SK-N-SH (cell line): ENCODE results near the gene YKT6. TPM values are rescaled to one million over a fixed set of nuclear protein-coding genes. Genes with fewer than 3 reads are reported as not detected.

Experiments used
- CTCF ChIA-PET: fragments of 300-600, 350-600 bp; formaldehyde crosslinking; extraction: SDS; loops from one replicate; lab custom pipeline; 2021; lab: Yijun Ruan, JAX
- POLR2A ChIA-PET: fragments of 350-600 bp; sonication (Branson Sonifier 250); formaldehyde crosslinking; extraction: SDS; loops from one replicate; lab custom pipeline; 2020; ENCODE audit warnings: antibody characterized with exemption, inconsistent platforms; lab: Yijun Ruan, JAX
- DNase-seq: peaks from one replicate; pipeline ENCODE4 v3.0.0; 2012
- H2AFZ ChIP-seq: fragments of 200-600 bp; sonication (generic); 2 replicates; pipeline ENCODE4 v1.8.1; 2016; ENCODE audit warnings: antibody characterized with exemption, mild to moderate bottlenecking, low read depth
- H3F3A ChIP-seq: fragments of 200-600 bp; sonication (generic); replicated peaks from 2 replicates; pipeline ENCODE3; 2016; ENCODE audit warnings: antibody characterized with exemption, mild to moderate bottlenecking; ENCODE audit not compliant: insufficient read depth
- H3K27ac ChIP-seq, 2 experiments: fragments of 200-500 bp in 1 of 2; fragments of 200-600 bp in 1 of 2; sonication (Bioruptor generic) in 1 of 2; sonication (generic), shearing (Covaris generic) in 1 of 2; 2 replicates each; pipeline versions ENCODE4 v1.5.1 to v1.6.1; 2014 to 2016; ENCODE audit warnings: low read depth in 2 of 2, inconsistent platforms in 1 of 2, low read length in 1 of 2, mild to moderate bottlenecking in 1 of 2, mixed read lengths in 1 of 2
- H3K27me3 ChIP-seq: fragments of 200-600 bp; sonication (generic), shearing (Covaris generic); 2 replicates; pipeline ENCODE4 v1.6.1; 2016; ENCODE audit warnings: mixed run types; ENCODE audit not compliant: insufficient read depth
- H3K36me3 ChIP-seq, 2 experiments: fragments of 200-500 bp in 1 of 2; fragments of 200-600 bp in 1 of 2; sonication (Bioruptor generic) in 1 of 2; sonication (generic) in 1 of 2; replicated peaks in 1 of 2; 2 replicates each; pipeline versions ENCODE3 to v1.5.1; 2014 to 2016; ENCODE audit warnings: low read length in 1 of 2, mild to moderate bottlenecking in 1 of 2; ENCODE audit not compliant: insufficient read depth in 2 of 2, control insufficient read depth in 1 of 2
- H3K4me1 ChIP-seq, 2 experiments: fragments of 200-500 bp in 1 of 2; fragments of 200-600 bp in 1 of 2; sonication (Bioruptor generic) in 1 of 2; sonication (generic), shearing (Covaris generic) in 1 of 2; 2 replicates each; pipeline versions ENCODE4 v1.5.1 to v1.6.1; 2014 to 2016; ENCODE audit warnings: low read depth in 1 of 2, low read length in 1 of 2, mixed run types in 1 of 2; ENCODE audit not compliant: insufficient read depth in 2 of 2, control insufficient read depth in 1 of 2
- H3K4me2 ChIP-seq: fragments of 200-600 bp; sonication (generic), shearing (Covaris generic); 2 replicates; pipeline ENCODE4 v1.6.1; 2017; ENCODE audit warnings: mixed run types
- H3K4me3 ChIP-seq, 2 experiments: fragments of 200-500 bp in 1 of 2; fragments of 200-600 bp in 1 of 2; sonication (Bioruptor generic) in 1 of 2; sonication (generic), shearing (Covaris generic) in 1 of 2; 2 replicates each; pipeline versions ENCODE4 v1.5.1 to v1.8.1; 2014 to 2016; ENCODE audit warnings: low read depth in 2 of 2, inconsistent platforms in 1 of 2, low read length in 1 of 2, mild to moderate bottlenecking in 1 of 2, mixed read lengths in 1 of 2, moderate library complexity in 1 of 2
- H3K79me2 ChIP-seq: fragments of 200-600 bp; sonication (generic); 2 replicates; pipeline ENCODE4 v1.8.1; 2017; ENCODE audit warnings: mild to moderate bottlenecking; ENCODE audit not compliant: insufficient read depth
- H3K9ac ChIP-seq: fragments of 200-600 bp; sonication (generic); 2 replicates; pipeline ENCODE4 v1.6.1; 2017; ENCODE audit warnings: mixed run types
- H3K9me2 ChIP-seq: fragments of 200-600 bp; sonication (generic); 2 replicates; pipeline ENCODE4 v1.6.1; 2017; ENCODE audit warnings: mixed run types
- H3K9me3 ChIP-seq: fragments of 200-600 bp; sonication (generic); 2 replicates; pipeline ENCODE4 v1.6.1; 2017; ENCODE audit warnings: mixed run types, mild to moderate bottlenecking, moderate library complexity
- H4K20me1 ChIP-seq: fragments of 200-600 bp; sonication (generic); 2 replicates; pipeline ENCODE4 v1.6.1; 2017; ENCODE audit warnings: mild to moderate bottlenecking, mixed run types; ENCODE audit not compliant: insufficient read depth
- CHD2 ChIP-seq: fragments of 150-350 bp; IDR thresholded peaks from 2 replicates; pipeline ENCODE4 v1.6.1; 2018; ENCODE audit warnings: low read length; ENCODE audit not compliant: partially characterized antibody
- EP300 ChIP-seq, 2 experiments: IDR thresholded peaks; 2 replicates each; pipeline versions ENCODE4 v1.4.0 to v1.6.1; 2012; ENCODE audit warnings: borderline replicate concordance in 1 of 2, low read depth in 1 of 2, low read length in 1 of 2
- FOXJ3 ChIP-seq: sonication (generic); formaldehyde crosslinking; IDR thresholded peaks from 2 replicates; pipeline ENCODE4 v1.5.1; 2020; ENCODE audit warnings: mild to moderate bottlenecking, missing genetic modification reagents
- NFIC ChIP-seq: IDR thresholded peaks from 2 replicates; pipeline ENCODE4 v1.4.0; 2012; ENCODE audit warnings: borderline replicate concordance
- NRF1 ChIP-seq: IDR thresholded peaks from 2 replicates; pipeline ENCODE4 v1.6.1; 2012; ENCODE audit warnings: low read depth, mild to moderate bottlenecking, low read length
- RFX5 ChIP-seq: IDR thresholded peaks from 2 replicates; pipeline ENCODE4 v1.6.1; 2012; ENCODE audit warnings: mild to moderate bottlenecking, improper control_type of control experiment, low read length
- RXRA ChIP-seq: IDR thresholded peaks from 2 replicates; pipeline ENCODE4 v1.4.0; 2012; ENCODE audit warnings: low read depth, mild to moderate bottlenecking, borderline replicate concordance
- SMC3 ChIP-seq: IDR thresholded peaks from 2 replicates; pipeline ENCODE4 v1.6.1; 2012; ENCODE audit warnings: low read depth, low read length, improper control_type of control experiment
- YY1 ChIP-seq: IDR thresholded peaks from 2 replicates; pipeline ENCODE4 v1.4.0; 2012; ENCODE audit warnings: low read depth, mild to moderate bottlenecking
- WGBS: methylation state at CpG from one replicate; pipeline ENCODE4 v1.1.6; 2017; ENCODE audit warnings: low lambda C conversion rate; 5-methylcytosine and 5-hydroxymethylcytosine counted together
- polyA plus RNA-seq, 3 experiments: library from polyadenylated mRNA; depleted of rRNA; stranded (reverse); fragments of >200 nt; gene quantifications; 2 replicates each; pipeline ENCODE4 v1.2.3, GENCODE V29; 2012
- TF ChIP-seq, protein P1 (sequence below): fragments of 200-600 bp; sonication (generic); IDR thresholded peaks from 2 replicates; pipeline ENCODE4 v1.6.1; 2017; ENCODE audit warnings: antibody characterized with exemption, mild to moderate bottlenecking, moderate library complexity
- TF ChIP-seq, protein P2 (sequence below): IDR thresholded peaks from 2 replicates; pipeline ENCODE4 v1.4.0; 2012; ENCODE audit warnings: low read depth, borderline replicate concordance

YKT6 gene
- polyA plus RNA-seq, 1 of the 3 experiments (the other 2 are of a cell fraction) = 170 TPM

DNA sequence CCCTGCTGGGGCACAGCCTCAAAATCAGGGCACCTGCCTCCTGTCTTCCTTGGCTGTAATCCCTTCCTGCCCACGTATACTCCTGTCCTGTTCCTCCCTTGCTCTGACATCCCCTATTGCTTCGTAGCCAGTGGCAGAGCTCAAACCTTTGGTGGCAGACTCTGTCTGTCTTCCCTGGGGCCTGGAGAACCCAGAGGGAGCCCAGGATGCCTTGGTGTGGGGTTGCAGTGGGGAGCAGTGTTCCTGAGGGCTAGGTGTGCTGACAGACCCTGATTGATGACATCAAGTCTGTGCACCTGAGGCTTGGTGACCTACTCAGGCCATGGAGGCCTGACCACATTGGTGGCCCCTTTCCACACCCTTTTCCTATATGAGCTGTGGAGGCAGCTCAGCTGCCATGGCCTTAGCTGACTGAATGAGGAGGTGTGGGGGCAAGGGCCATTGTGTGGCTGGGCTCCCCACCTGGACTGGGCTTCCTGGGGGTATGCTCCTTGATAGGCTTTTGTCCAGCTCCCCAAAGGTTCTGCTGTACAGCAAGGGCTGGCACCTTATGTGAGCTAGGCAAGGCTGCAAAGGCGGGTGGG is 6.1 kb upstream of the YKT6 start:
- Histone ChIP-seq H3K9me2 (no peaks in the 10 kb centered on the region), H2AFZ (no peak overlapping the region), H3K4me2 (no peak overlapping the region), H3K27me3 (peaks cover 6% of the 10 kb centered on the region; the same call in 1 of the 2 replicates), H3K27ac (no peak overlapping the region), H3F3A (peaks cover 8% of the 10 kb centered on the region), H3K4me1 (no peaks in the 10 kb centered on the region), H3K36me3 (no peaks in the 10 kb centered on the region), H3K9ac (no peak overlapping the region), H3K79me2 (no peaks in the 10 kb centered on the region), H3K9me3 (no peaks in the 10 kb centered on the region), H4K20me1 (no peaks in the 10 kb centered on the region), H3K4me3 (no peak overlapping the region)
- TF ChIP-seq, protein P1, sequence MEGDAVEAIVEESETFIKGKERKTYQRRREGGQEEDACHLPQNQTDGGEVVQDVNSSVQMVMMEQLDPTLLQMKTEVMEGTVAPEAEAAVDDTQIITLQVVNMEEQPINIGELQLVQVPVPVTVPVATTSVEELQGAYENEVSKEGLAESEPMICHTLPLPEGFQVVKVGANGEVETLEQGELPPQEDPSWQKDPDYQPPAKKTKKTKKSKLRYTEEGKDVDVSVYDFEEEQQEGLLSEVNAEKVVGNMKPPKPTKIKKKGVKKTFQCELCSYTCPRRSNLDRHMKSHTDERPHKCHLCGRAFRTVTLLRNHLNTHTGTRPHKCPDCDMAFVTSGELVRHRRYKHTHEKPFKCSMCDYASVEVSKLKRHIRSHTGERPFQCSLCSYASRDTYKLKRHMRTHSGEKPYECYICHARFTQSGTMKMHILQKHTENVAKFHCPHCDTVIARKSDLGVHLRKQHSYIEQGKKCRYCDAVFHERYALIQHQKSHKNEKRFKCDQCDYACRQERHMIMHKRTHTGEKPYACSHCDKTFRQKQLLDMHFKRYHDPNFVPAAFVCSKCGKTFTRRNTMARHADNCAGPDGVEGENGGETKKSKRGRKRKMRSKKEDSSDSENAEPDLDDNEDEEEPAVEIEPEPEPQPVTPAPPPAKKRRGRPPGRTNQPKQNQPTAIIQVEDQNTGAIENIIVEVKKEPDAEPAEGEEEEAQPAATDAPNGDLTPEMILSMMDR = no peak
- no peak for TF ChIP-seq EP300 (IDR thresholded peaks at IDR 0.05; ENCODE audit: borderline replicate concordance in 1 of 2, low read depth in 1 of 2, low read length in 1 of 2)
- no peak for TF ChIP-seq NRF1
- TF ChIP-seq YY1 = no peak
- TF ChIP-seq, protein P2, sequence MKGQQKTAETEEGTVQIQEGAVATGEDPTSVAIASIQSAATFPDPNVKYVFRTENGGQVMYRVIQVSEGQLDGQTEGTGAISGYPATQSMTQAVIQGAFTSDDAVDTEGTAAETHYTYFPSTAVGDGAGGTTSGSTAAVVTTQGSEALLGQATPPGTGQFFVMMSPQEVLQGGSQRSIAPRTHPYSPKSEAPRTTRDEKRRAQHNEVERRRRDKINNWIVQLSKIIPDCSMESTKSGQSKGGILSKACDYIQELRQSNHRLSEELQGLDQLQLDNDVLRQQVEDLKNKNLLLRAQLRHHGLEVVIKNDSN = no peak
- 73% methylated on average over 3 of the region's 3 CpGs for WGBS
- no peak for DNase-seq
- ChIA-PET POLR2A (no interaction called here), CTCF (interaction anchor here (0.5 to 4.6 kb wide), 7 partner anchors 13 to 143 kb away, joined by 3 to 68 read pairs (median 6); no protein-coding TSS in a partner anchor)

DNA sequence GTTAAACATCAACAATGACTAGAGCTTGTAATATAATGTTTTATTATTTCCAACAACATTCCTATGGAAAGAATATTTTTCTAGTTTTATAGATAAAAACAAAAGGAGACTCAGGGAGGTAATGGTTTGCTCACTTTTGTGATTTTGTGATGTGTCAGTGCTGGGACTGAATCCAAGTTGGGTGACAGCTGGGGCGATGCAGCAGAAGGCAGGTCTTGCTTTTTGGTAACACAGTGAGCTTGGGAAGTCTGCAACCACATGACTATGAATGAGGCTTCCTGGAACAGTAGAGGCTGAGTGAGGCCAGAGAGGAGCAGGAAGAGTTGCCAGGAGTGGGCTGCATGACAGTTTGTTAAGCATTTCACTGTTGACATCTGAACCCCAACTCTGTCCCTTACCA is 4.9 kb upstream of the YKT6 start:
- no peaks in the 10 kb centered on the region for H3K4me1 ChIP-seq
- no peaks in the 10 kb centered on the region for H3K9me2 ChIP-seq
- no peaks in the 10 kb centered on the region for H3K9me3 ChIP-seq
- TF ChIP-seq YY1 = no peak
- TF ChIP-seq SMC3 = no peak
- no peak for TF ChIP-seq NFIC
- no peak for TF ChIP-seq RXRA
- no peak for TF ChIP-seq CHD2
- TF ChIP-seq RFX5 = no peak; the same call in 1 of the 2 replicates
- no peak for TF ChIP-seq FOXJ3 (CRISPR knock-in tag)
- H3F3A ChIP-seq = peaks cover 8% of the 10 kb centered on the region
- H3K27me3 ChIP-seq = peaks cover 6% of the 10 kb centered on the region; the same call in 1 of the 2 replicates
- no peak overlapping the region for H3K4me2 ChIP-seq
- POLR2A ChIA-PET = interaction anchor here (0.6 to 1.6 kb wide), 5 partner anchors 22 to 128 kb away, joined by 3 to 5 read pairs (median 3); partner anchors contain the start of gene POLD2
- WGBS = 9% methylated on average over 1 of the region's 1 CpG
- no peaks in the 10 kb centered on the region for H3K36me3 ChIP-seq
- no peak overlapping the region for H3K9ac ChIP-seq
- CTCF ChIA-PET = interaction anchor here (0.6 to 4.6 kb wide), 34 partner anchors 9 to 365 kb away, joined by 3 to 68 read pairs (median 6); partner anchors contain the start of genes DBNL and PGAM2
- H3K4me3 ChIP-seq = no peak overlapping the region
- peaks cover 2% of the 10 kb centered on the region; the same call in 1 of the 2 replicates for H3K79me2 ChIP-seq
- DNase-seq = no peak
- H2AFZ ChIP-seq = peak overlapping the region; percentile 26; the same call in 1 of the 2 replicates
- no peaks in the 10 kb centered on the region for H4K20me1 ChIP-seq
- no peak overlapping the region for H3K27ac ChIP-seq
